HG03196 (cell line): ENCODE data around the gene DIP2B.

Experiments
- ATAC-seq: cut with Tn5 transposase; IDR thresholded peaks from one replicate; pipeline ENCODE4 v1.9.1; 2021; ENCODE audit not compliant: unreplicated experiment

DIP2B gene

GRCh38 chr12:50633955-50634354 is 129.2 kb downstream of the DIP2B start:
- ATAC-seq: no peak

GRCh38 chr12:50634379-50634778 is 129.6 kb downstream of the DIP2B start:
- ATAC-seq: no peak

DNA sequence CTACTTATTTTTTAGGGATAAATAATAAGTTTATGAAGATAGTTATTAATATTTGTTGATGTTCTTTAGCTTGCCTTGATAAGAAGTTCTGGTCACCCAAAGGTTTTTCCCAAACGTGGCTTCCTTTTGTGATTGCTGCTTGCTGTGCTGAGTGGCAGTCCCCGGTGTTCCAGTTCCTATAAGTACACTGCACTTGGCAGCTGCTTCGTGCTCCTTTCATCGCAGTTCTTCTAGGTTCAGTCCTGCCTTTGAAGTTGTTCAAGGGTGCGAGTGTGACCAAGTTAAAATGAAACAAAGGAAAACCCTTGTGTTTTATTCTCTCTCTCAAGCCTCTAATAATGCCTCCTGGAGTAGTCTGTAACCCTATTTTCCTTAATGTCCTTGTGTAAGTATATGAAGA is 130.6 kb downstream of the DIP2B start:
- ATAC-seq: no peak

DNA sequence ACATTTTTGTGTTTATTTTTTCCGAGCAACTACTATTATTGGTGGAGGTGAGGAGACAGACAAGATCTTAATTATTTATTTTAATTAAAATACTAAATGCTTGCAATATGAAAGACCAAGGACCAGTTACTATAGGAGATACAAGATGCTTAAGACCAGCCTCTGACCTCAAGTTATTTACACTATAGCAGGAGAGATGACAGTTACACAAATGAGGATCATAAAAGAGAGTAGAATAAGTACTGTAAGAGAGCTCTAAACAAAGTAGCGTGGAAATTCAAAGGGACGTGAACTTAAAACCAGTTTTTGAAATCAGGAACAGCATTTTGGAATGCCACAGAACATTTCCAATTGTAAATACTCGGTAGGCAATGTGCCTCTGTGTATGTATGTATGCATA is 131.1 kb downstream of the DIP2B start:
- ATAC-seq: no peak

DNA sequence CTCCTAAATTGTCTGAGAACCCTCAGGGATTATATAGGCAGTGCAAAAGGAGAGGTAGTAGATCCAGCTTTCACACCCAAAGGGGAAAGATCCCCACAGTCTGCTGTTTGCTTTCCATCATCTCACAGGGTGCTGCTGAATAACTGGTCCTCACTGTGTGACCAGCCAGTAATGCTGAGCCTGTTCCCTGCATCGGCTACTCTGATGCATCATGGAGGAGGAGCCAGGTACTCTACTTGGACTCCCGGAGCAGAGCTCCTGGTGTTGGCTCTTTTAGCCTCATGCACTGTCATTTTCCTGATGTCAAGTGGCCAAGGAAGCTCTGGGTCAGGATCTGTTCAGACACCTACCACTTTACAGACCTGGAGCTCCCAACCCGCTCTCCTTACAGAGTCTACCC is 131.7 kb downstream of the DIP2B start:
- ATAC-seq: no peak

- ATAC-seq: no peak
Measured at GRCh38 chr12:50637870-50638481, 133.2 kb downstream of the DIP2B start.

GRCh38 chr12:50638482-50638880 is 133.7 kb downstream of the DIP2B start:
- ATAC-seq: no peak

DNA sequence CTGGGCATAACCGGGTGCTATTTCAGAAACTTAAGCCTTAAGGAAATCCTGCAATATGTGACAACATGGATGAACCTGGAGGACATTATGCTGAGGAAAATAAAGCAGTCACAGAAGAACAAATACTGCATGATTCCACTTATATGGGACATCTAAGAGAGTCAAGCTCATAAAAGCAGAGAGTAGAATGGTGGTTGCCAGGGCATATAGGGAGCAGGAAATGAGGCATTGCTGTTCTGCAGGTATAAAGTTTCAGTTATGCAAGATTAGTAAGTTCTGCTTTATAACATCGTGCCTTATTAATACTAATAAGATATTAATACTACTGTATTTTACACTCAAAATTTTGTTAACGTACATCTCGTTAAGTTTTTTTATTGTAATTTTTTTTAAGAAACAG is 134.9 kb downstream of the DIP2B start:
- no peak for ATAC-seq

- no peak for ATAC-seq
Measured at GRCh38 chr12:50640321-50640939, 135.6 kb downstream of the DIP2B start.

GRCh38 chr12:50641566-50641965 is 136.8 kb downstream of the DIP2B start:
- ATAC-seq: no peak

GRCh38 chr12:50642035-50642451 is 137.3 kb downstream of the DIP2B start:
- ATAC-seq: no peak

DNA sequence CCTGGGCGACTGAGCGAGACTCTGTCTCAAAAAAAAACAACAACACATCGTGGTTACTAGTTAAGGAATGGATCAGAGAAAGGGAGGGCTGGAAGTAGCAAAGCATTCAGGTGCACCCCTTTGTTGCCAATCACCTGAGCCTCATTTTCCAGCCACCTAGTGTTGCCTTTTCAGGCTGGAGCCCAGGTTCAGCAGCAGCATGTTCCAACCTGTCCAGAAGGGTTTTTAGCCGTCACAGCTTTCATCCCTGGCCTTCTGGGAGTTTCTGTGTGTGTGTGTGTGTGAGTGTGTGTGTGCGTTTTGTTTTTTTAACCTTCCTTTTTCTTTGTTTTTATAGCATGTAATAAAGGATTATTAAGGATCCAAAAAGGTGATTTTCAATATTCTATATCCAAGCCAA is 138.0 kb downstream of the DIP2B start:
- no peak for ATAC-seq

- no peak for ATAC-seq
Measured at GRCh38 chr12:50647031-50647430, 142.2 kb downstream of the DIP2B start.

GRCh38 chr12:50647479-50647878 is 142.7 kb downstream of the DIP2B start:
- ATAC-seq: no peak

DNA sequence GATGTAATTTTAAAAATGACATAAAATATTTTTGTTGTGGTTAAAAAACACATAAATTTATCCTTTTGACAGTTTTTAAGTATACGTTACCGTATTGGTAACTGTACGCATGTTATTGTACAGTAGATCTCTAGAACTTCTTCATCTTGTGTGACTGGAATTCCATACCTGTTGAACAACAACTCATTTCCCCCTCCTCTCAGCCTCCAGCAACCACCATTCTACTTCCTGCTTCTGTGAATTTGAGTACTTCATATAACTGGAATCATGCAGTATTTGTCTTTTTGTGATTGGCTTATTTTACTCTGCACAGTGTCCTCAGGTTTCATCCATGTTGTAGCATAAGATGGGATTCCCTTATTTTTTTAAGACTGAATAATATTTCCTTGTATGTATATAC is 145.5 kb downstream of the DIP2B start:
- ATAC-seq: no peak

GRCh38 chr12:50655374-50655921 is 150.7 kb downstream of the DIP2B start:
- ATAC-seq: no peak

DNA sequence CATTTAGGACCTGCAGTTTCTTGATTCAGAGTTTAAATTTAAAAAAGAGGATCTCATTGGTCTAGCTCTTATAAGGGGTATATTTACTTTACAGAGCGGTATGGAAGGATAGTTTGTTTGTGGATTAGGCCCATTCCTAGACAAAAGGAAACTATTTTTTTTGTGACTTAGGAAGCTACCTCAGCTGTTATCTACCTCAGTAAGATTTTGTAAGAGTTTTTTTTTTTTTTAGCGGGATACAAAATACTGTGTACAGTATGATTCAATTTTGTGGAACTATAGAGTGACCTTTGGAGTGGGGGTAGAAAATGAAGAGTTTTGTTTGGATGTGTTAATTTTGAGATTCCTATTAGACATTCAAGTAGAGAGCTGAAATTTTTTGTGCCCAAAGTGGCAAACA is 154.5 kb downstream of the DIP2B start:
- no peak for ATAC-seq

DNA sequence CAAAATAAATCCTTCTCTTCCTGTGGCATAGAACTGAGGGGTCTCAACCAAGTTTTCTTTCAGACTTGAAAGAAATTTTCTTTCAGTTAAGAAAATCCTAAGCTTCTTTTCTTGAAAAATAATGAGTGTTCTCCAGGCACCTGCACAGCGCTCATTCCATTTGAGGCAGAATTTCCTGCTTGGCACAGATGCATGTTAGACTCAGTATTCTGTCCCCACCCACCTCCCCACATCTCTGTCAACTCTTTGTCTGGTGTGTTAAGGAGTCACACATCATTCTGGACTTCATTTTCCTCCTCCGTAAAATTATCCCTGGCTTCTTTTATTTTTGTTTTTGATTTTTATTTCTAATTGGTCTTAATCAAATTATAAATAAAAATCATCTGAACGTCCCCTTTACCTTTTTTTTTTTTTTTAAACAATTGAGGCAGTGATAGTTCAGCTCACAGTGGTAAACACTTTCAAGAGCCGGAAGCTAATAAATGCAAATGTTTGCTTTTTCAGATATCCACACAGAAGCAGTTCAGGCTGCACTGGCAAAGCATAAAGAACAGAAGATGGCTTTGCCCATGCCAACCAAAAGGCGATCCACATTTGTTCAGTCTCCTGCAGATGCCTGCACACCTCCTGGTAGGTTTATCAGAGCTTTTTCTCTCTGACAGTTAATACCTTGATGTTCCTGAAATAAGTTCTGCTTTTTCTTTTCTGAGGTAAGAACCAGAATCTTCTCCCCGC is 155.1 kb downstream of the DIP2B start:
- no peak for ATAC-seq

DNA sequence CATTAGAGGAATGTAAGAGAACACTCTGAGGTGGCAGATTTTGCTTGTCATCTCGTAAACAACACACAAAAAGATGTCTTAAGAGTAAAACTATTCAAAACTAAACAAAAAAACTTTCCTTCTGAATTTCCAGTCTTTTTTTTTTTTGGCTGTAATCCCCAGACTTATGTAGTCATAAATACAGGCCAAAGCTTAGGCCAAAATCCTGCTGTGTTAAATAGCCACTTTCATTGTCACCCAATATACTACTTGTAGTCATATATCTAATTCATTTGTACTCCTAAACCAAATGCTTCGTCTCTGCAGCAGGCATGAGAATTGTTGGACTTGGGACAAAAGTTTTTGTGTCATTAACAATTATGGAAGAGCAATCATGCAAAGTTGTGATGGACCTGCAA is 155.6 kb downstream of the DIP2B start:
- ATAC-seq: no peak

GRCh38 chr12:50661300-50662115 is 156.7 kb downstream of the DIP2B start:
- no peak for ATAC-seq

DNA sequence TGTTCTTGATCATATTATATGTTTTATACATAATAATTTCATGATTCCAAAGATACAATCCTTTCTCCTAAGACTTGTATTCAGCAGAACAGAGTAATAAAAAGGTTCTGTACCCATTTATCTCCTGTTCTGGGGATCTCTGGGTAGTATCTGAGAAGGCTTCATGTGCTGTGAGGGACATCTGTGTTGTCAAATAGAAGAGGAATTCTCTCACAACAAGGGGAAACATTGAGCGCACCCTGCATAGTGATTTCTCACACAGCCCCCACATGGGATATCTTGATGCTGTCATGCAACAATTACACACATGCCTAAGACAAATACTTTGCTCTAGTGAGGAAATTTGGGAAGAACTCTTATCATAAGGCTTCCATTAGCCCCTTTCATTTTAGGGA is 157.3 kb downstream of the DIP2B start:
- no peak for ATAC-seq
